ENCODE data around the gene REXO5.

The REXO5 gene

GRCh38 chr16:20818929-20819585, 12.7 kb downstream of the REXO5 start:
- ATAC-seq (replicated peaks) (no peak), DNase-seq (no peak)
- Mint-ChIP-seq H3K27me3 (no peaks in the 10 kb centered on the region), H3K4me3 (no peak overlapping the region), H3K27ac (no peak overlapping the region), H3K9me3 (no peaks in the 10 kb centered on the region), H3K36me3 (peaks cover 0 to 2% of the 10 kb centered on the region in 2 donors), H3K4me1 (peaks cover 0 to 8% of the 10 kb centered on the region in 2 donors)

GRCh38 chr16:20821682-20822081, 15.4 kb downstream of the REXO5 start:
- H3K27me3 Mint-ChIP-seq = no peaks in the 10 kb centered on the region
- H3K4me1 Mint-ChIP-seq = peaks cover 0 to 8% of the 10 kb centered on the region in 2 donors
- no peak for DNase-seq
- H3K4me3 Mint-ChIP-seq = no peak overlapping the region
- no peak overlapping the region for H3K27ac Mint-ChIP-seq
- peaks cover 0 to 2% of the 10 kb centered on the region in 2 donors for H3K36me3 Mint-ChIP-seq
- ATAC-seq (replicated peaks) = no peak
- H3K9me3 Mint-ChIP-seq = no peaks in the 10 kb centered on the region

GRCh38 chr16:20822521-20823325, 16.4 kb downstream of the REXO5 start:
- H3K27me3 Mint-ChIP-seq = no peaks in the 10 kb centered on the region
- peaks cover 0 to 2% of the 10 kb centered on the region in 2 donors for H3K36me3 Mint-ChIP-seq
- no peaks in the 10 kb centered on the region for H3K9me3 Mint-ChIP-seq
- no peak overlapping the region for H3K4me3 Mint-ChIP-seq
- DNase-seq (no peak), ATAC-seq (replicated peaks) (peak in 1 of 2 donors; percentile 34)
- H3K27ac Mint-ChIP-seq = no peak overlapping the region
- H3K4me1 Mint-ChIP-seq = peaks cover 0 to 8% of the 10 kb centered on the region in 2 donors

DNA sequence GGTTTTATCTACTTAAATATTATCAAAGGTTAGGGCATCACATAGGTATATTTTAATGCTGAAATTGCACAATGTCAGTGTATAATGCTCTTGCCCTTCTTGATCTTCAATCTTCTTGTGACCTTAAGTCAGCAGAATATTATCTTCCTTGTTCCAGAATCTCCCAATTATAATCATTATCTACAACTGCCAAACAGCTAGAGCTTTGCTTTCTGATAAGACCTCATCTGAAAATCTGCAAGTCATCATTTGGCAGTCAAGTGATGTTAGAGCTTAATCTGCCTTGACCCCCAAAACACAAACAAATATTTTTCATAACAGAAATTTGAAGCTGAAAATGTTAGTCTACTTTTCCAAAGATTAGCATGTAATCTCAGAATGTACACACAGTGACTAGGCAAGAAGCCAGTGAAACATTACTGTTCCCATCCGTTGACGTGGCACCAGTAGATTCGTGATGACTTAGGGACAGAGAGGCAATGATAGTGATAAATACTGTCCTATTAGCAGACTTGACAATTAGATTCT, 19.8 kb downstream of the REXO5 start:
- Mint-ChIP-seq H3K36me3 (peaks cover 0 to 2% of the 10 kb centered on the region in 2 donors), H3K27me3 (no peaks in the 10 kb centered on the region), H3K4me1 (peaks cover 0 to 8% of the 10 kb centered on the region in 2 donors), H3K9me3 (no peaks in the 10 kb centered on the region), H3K4me3 (no peak overlapping the region), H3K27ac (no peak overlapping the region)
- ATAC-seq (replicated peaks) = no peak
- DNase-seq = no peak

DNA sequence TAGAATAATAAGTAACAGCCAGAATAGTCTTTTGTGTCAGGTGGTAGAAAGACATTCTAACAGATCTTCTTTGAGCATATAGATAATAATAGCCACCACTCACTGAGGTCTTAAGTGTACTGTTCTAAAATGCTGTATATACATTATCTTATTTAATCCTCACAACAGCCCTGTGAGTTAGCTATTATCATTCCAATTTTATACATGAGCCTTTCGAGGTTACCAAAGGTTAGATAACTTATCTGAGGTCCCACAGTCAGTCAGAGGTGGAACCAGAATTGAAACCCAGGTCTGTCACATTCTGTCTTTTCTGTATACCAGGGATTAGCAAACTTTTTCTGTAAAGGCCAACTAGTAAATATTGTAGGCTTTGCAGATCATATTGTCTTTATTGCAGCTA, 23.2 kb downstream of the REXO5 start:
- Mint-ChIP-seq H3K27ac (no peak overlapping the region), H3K36me3 (peaks cover 1 to 2% of the 10 kb centered on the region in 2 donors)
- no peak for ATAC-seq (replicated peaks)

DNA sequence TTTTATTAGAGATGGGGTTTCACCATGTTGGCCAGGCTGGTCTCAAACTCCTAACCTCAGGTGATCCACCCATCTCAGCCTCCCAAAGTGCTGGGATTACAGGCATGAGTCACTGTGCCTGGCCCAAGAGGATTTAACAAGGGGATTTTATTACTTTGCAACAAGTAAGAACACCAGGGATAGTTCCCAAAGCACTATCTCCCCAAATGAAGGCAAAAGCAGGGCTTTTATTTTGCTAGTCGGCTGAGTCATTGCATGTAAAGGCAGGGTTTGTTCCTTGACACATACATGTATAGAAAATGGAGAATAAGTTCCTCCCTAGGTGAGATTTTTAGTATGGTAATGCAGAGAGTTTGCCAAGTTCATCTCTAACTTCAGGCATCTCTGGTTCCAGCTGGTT, 24.0 kb downstream of the REXO5 start:
- DNase-seq (no peak), ATAC-seq (replicated peaks) (no peak)
- Mint-ChIP-seq H3K9me3 (peaks cover 0 to 5% of the 10 kb centered on the region in 2 donors), H3K4me1 (no peaks in the 10 kb centered on the region), H3K36me3 (peaks cover 4 to 7% of the 10 kb centered on the region in 2 donors), H3K4me3 (no peak overlapping the region), H3K27ac (no peak overlapping the region), H3K27me3 (no peaks in the 10 kb centered on the region)

More for the DNA sequence above, 23.2 kb downstream of the REXO5 start:
- Mint-ChIP-seq H3K9me3 (peaks cover 0 to 2% of the 10 kb centered on the region in 2 donors), H3K4me3 (no peak overlapping the region), H3K4me1 (no peaks in the 10 kb centered on the region), H3K27me3 (no peaks in the 10 kb centered on the region)
- no peak for DNase-seq

DNA sequence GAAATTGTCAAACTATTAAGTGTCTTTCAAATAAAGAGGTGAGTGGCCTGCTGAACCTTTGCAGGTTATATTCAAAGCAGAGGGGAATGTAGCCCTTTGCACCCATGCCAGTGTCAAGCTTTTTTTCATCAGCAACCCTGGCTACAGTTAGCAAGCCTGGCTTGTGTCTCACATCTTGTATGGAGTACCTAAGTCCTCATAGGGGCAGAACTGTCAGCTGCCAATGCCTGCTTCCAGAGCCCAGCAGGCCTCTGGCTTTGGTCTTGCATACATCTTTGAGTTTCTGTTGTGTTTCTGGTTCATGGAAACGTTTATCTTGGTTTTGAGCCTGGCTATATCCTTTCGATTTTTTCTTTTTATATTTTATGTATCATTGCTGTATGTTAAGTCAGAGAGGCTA, 26.8 kb downstream of the REXO5 start:
- H3K36me3 Mint-ChIP-seq = peaks cover 18 to 21% of the 10 kb centered on the region in 2 donors

DNA sequence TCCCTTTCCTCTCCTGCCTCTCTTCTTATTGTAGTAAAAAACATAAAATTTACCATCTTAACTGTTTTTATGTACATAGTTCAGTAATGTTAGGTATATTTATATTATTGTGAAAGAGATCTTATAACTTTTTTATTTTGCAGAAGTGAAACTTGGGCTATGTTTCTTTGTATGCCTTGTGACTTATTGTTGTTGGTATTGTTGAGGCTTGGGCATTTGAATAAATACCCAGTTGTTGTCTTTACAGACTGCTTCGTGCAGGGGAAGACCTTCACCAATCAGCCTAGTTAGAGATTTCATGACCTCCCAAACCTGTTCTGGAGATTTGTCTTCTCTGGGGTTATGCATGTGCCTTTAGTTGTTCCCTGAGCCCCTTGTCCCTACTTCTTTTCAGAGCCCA, 31.9 kb downstream of the REXO5 start:
- peaks cover 18 to 21% of the 10 kb centered on the region in 2 donors for H3K36me3 Mint-ChIP-seq
- no peak overlapping the region for H3K27ac Mint-ChIP-seq
- H3K4me3 Mint-ChIP-seq = no peak overlapping the region

More for the DNA sequence above, 26.8 kb downstream of the REXO5 start:
- ATAC-seq (replicated peaks) (no peak), DNase-seq (no peak)
- no peak overlapping the region for H3K4me3 Mint-ChIP-seq
- no peaks in the 10 kb centered on the region for H3K4me1 Mint-ChIP-seq
- H3K27ac Mint-ChIP-seq = no peak overlapping the region
- H3K27me3 Mint-ChIP-seq = no peaks in the 10 kb centered on the region
- H3K9me3 Mint-ChIP-seq = peaks cover 6 to 9% of the 10 kb centered on the region in 2 donors

GRCh38 chr16:20839504-20839903, 33.2 kb downstream of the REXO5 start:
- no peak for DNase-seq
- Mint-ChIP-seq H3K4me3 (no peak overlapping the region), H3K27ac (no peak overlapping the region), H3K27me3 (no peaks in the 10 kb centered on the region), H3K36me3 (peaks cover 17 to 19% of the 10 kb centered on the region in 2 donors), H3K4me1 (peaks cover 10 to 11% of the 10 kb centered on the region in 2 donors), H3K9me3 (peaks cover 6 to 8% of the 10 kb centered on the region in 2 donors)
- ATAC-seq (replicated peaks) = no peak

More for the DNA sequence above, 31.9 kb downstream of the REXO5 start:
- ATAC-seq (replicated peaks) (no peak), DNase-seq (no peak)
- Mint-ChIP-seq H3K9me3 (peaks cover 6 to 9% of the 10 kb centered on the region in 2 donors), H3K4me1 (peaks cover 9 to 10% of the 10 kb centered on the region in 2 donors), H3K27me3 (no peaks in the 10 kb centered on the region)

DNA sequence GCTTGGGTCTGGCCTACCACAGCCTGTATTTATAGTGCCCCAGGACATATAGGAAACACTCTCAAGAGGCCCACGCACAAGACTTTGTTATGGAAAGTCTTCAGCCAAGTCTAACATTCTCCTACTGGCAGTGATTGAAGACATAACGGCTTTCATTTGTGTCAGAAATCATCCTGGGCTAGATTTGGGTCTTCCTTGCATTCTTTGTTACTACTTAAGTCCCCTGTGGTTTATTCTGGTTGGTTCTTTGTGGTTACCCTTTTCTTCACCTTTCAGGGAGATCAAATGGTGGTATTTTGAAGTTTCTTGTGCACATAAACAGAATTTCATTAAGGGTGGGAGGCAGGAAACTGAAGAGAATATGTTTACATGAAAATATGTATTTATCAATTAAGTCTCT, 37.7 kb downstream of the REXO5 start:
- H3K9me3 Mint-ChIP-seq = no peaks in the 10 kb centered on the region
- DNase-seq (no peak), ATAC-seq (replicated peaks) (no peak)
- no peak overlapping the region for H3K4me3 Mint-ChIP-seq
- H3K36me3 Mint-ChIP-seq = peaks cover 0 to 2% of the 10 kb centered on the region in 2 donors
- peaks cover under 1 to 3% of the 10 kb centered on the region in 2 donors for H3K4me1 Mint-ChIP-seq
- H3K27me3 Mint-ChIP-seq = no peaks in the 10 kb centered on the region
- no peak overlapping the region for H3K27ac Mint-ChIP-seq

- Mint-ChIP-seq H3K9me3 (no peaks in the 10 kb centered on the region), H3K4me1 (peaks cover 0 to 3% of the 10 kb centered on the region in 2 donors), H3K36me3 (peaks cover 0 to 2% of the 10 kb centered on the region in 2 donors), H3K4me3 (no peak overlapping the region), H3K27me3 (no peaks in the 10 kb centered on the region), H3K27ac (no peak overlapping the region)
- ATAC-seq (replicated peaks) = no peak
- no peak for DNase-seq
These were observed 38.3 kb downstream of the REXO5 start for GRCh38 chr16:20844588-20844987.

GRCh38 chr16:20846030-20846429, 39.7 kb downstream of the REXO5 start:
- ATAC-seq (replicated peaks) = no peak
- Mint-ChIP-seq H3K36me3 (peaks cover 0 to 2% of the 10 kb centered on the region in 2 donors), H3K9me3 (no peaks in the 10 kb centered on the region), H3K27ac (no peak overlapping the region), H3K27me3 (no peaks in the 10 kb centered on the region), H3K4me1 (peaks cover 2 to 6% of the 10 kb centered on the region in 2 donors), H3K4me3 (no peak overlapping the region)
- DNase-seq = no peak

GRCh38 chr16:20846551-20846950, 40.2 kb downstream of the REXO5 start:
- Mint-ChIP-seq H3K27me3 (no peaks in the 10 kb centered on the region), H3K4me3 (no peak overlapping the region), H3K36me3 (peaks cover 0 to 2% of the 10 kb centered on the region in 2 donors), H3K4me1 (peaks cover 2 to 6% of the 10 kb centered on the region in 2 donors), H3K9me3 (no peaks in the 10 kb centered on the region), H3K27ac (no peak overlapping the region)
- DNase-seq = no peak
- no peak for ATAC-seq (replicated peaks)

DNA sequence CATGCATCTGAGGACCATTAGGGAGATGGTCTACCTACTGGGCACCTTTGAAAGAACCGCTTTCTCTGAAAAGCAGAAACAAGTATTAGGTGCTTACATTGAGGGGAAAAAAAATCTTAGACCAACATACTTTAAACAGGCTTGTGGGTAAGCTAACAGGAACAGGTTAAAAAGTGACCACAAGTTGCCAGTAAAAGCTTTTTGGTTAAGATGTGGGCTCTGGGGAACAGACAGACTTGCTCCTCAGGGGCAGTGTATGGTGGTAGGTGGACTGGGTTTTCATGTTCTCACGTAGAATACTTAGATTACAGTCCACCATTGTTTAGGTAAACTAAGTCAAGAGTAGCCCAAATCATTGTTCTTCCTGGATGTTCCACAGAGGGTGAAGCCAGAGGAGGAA, 41.2 kb downstream of the REXO5 start:
- no peak for ATAC-seq (replicated peaks)
- H3K27ac Mint-ChIP-seq = no peak overlapping the region
- H3K9me3 Mint-ChIP-seq = no peaks in the 10 kb centered on the region
- DNase-seq = no peak
- H3K36me3 Mint-ChIP-seq = peaks cover 0 to 2% of the 10 kb centered on the region in 2 donors
- no peak overlapping the region for H3K4me3 Mint-ChIP-seq
- H3K4me1 Mint-ChIP-seq = peaks cover 2 to 6% of the 10 kb centered on the region in 2 donors
- no peaks in the 10 kb centered on the region for H3K27me3 Mint-ChIP-seq
